ACC112 (cell line): ENCODE results near the gene PLB1.

Experiments
- H2AFZ ChIP-seq: fragments of 200-600 bp; sonication (generic); one replicate; pipeline ENCODE4 v1.6.0; 2017; ENCODE audit warnings: antibody characterized with exemption, low read length; ENCODE audit not compliant: unreplicated experiment
- H3K27ac ChIP-seq: fragments of 200-600 bp; sonication (generic); 2 replicates; pipeline ENCODE4 v1.5.1; 2014; ENCODE audit warnings: low read depth, mild to moderate bottlenecking, antibody characterized with exemption, low read length, moderate library complexity
- H3K27me3 ChIP-seq: fragments of 200-600 bp; sonication (generic); 2 replicates; pipeline ENCODE4 v1.6.1; 2014; ENCODE audit warnings: mild to moderate bottlenecking, antibody characterized with exemption, low read length, moderate library complexity, mixed read lengths; ENCODE audit not compliant: insufficient read depth
- H3K36me3 ChIP-seq: fragments of 200-600 bp; sonication (generic); 2 replicates; pipeline ENCODE4 v1.6.1; 2016; ENCODE audit warnings: mild to moderate bottlenecking, antibody characterized with exemption, low read length, moderate library complexity, mixed read lengths; ENCODE audit not compliant: insufficient read depth
- H3K4me1 ChIP-seq: fragments of 200-600 bp; sonication (generic); one replicate; pipeline ENCODE4 v1.6.1; 2016; ENCODE audit warnings: low read length, mixed read lengths; ENCODE audit not compliant: insufficient read depth, unreplicated experiment, control insufficient read depth
- H3K4me3 ChIP-seq: fragments of 200-600 bp; sonication (generic); 2 replicates; pipeline ENCODE4 v1.5.1; 2014; ENCODE audit warnings: mild to moderate bottlenecking, low read depth, low read length
- H3K79me2 ChIP-seq: fragments of 200-600 bp; sonication (generic); one replicate; pipeline ENCODE4 v1.6.0; 2016; ENCODE audit warnings: low read length; ENCODE audit not compliant: control insufficient read depth, unreplicated experiment, insufficient read depth

Gene PLB1

GRCh38 chr2:28565720-28566295 is 69.9 kb downstream of the PLB1 start:
- Histone ChIP-seq H3K4me1 (peaks cover 16% of the 10 kb centered on the region), H3K4me3 (peak overlapping the region; percentile 85), H3K27ac (no peak overlapping the region), H3K79me2 (no peaks in the 10 kb centered on the region), H3K36me3 (no peaks in the 10 kb centered on the region), H3K27me3 (no peaks in the 10 kb centered on the region), H2AFZ (peak overlapping the region; percentile 78)

- no peak overlapping the region for H3K27ac ChIP-seq
- H3K4me1 ChIP-seq: peaks cover 16% of the 10 kb centered on the region
- H3K27me3 ChIP-seq: no peaks in the 10 kb centered on the region
- peak overlapping the region; percentile 85 for H3K4me3 ChIP-seq
- peak overlapping the region; percentile 92 for H2AFZ ChIP-seq
- no peaks in the 10 kb centered on the region for H3K36me3 ChIP-seq
- no peaks in the 10 kb centered on the region for H3K79me2 ChIP-seq
These were observed 70.7 kb downstream of the PLB1 start for GRCh38 chr2:28566521-28567041.

- Histone ChIP-seq H3K27ac (no peak overlapping the region; the same call in 1 of the 2 replicates), H3K4me1 (peaks cover 16% of the 10 kb centered on the region), H3K36me3 (no peaks in the 10 kb centered on the region), H3K79me2 (no peaks in the 10 kb centered on the region), H3K4me3 (peak overlapping the region; percentile 85), H3K27me3 (no peaks in the 10 kb centered on the region), H2AFZ (peak overlapping the region; percentile 92)
These were observed 71.2 kb downstream of the PLB1 start for GRCh38 chr2:28567061-28567471.

- no peak overlapping the region for H2AFZ ChIP-seq
- no peak overlapping the region for H3K27ac ChIP-seq
- H3K27me3 ChIP-seq: no peaks in the 10 kb centered on the region
- H3K4me3 ChIP-seq: no peak overlapping the region
- no peaks in the 10 kb centered on the region for H3K79me2 ChIP-seq
- H3K4me1 ChIP-seq: peaks cover 16% of the 10 kb centered on the region
- H3K36me3 ChIP-seq: no peaks in the 10 kb centered on the region
These were observed 72.2 kb downstream of the PLB1 start for GRCh38 chr2:28568036-28568435.

- no peak overlapping the region for H2AFZ ChIP-seq
- H3K79me2 ChIP-seq: no peaks in the 10 kb centered on the region
- H3K4me3 ChIP-seq: no peak overlapping the region
- no peaks in the 10 kb centered on the region for H3K27me3 ChIP-seq
- peaks cover 16% of the 10 kb centered on the region for H3K4me1 ChIP-seq
- no peaks in the 10 kb centered on the region for H3K36me3 ChIP-seq
- no peak overlapping the region for H3K27ac ChIP-seq
These were observed 72.7 kb downstream of the PLB1 start for GRCh38 chr2:28568533-28568932.

- Histone ChIP-seq H3K79me2 (no peaks in the 10 kb centered on the region), H3K27me3 (no peaks in the 10 kb centered on the region), H3K4me1 (peaks cover 16% of the 10 kb centered on the region), H2AFZ (no peak overlapping the region), H3K4me3 (no peak overlapping the region), H3K36me3 (no peaks in the 10 kb centered on the region), H3K27ac (no peak overlapping the region)
These were observed 74.6 kb downstream of the PLB1 start for GRCh38 chr2:28570431-28570830.

GRCh38 chr2:28576714-28577113 is 80.9 kb downstream of the PLB1 start:
- no peak overlapping the region for H3K4me3 ChIP-seq
- no peaks in the 10 kb centered on the region for H3K36me3 ChIP-seq
- H2AFZ ChIP-seq: no peak overlapping the region
- H3K4me1 ChIP-seq: no peaks in the 10 kb centered on the region
- H3K27ac ChIP-seq: no peak overlapping the region
- no peaks in the 10 kb centered on the region for H3K27me3 ChIP-seq
- no peaks in the 10 kb centered on the region for H3K79me2 ChIP-seq

- H2AFZ ChIP-seq: no peak overlapping the region
These were observed 82.2 kb downstream of the PLB1 start for GRCh38 chr2:28577791-28578680.

GRCh38 chr2:28578774-28579173 is 82.9 kb downstream of the PLB1 start:
- H3K27me3 ChIP-seq: no peaks in the 10 kb centered on the region
- H3K4me1 ChIP-seq: peaks cover 11% of the 10 kb centered on the region
- H3K36me3 ChIP-seq: no peaks in the 10 kb centered on the region
- H3K27ac ChIP-seq: no peak overlapping the region
- no peak overlapping the region for H2AFZ ChIP-seq
- H3K4me3 ChIP-seq: no peak overlapping the region
- no peaks in the 10 kb centered on the region for H3K79me2 ChIP-seq

More at GRCh38 chr2:28577791-28578680, 82.2 kb downstream of the PLB1 start:
- Histone ChIP-seq H3K36me3 (no peaks in the 10 kb centered on the region), H3K4me1 (peaks cover 4% of the 10 kb centered on the region), H3K4me3 (no peak overlapping the region), H3K27ac (no peak overlapping the region), H3K79me2 (no peaks in the 10 kb centered on the region), H3K27me3 (no peaks in the 10 kb centered on the region)

- H3K4me1 ChIP-seq: peaks cover 16% of the 10 kb centered on the region
- no peaks in the 10 kb centered on the region for H3K27me3 ChIP-seq
- no peak overlapping the region for H2AFZ ChIP-seq
- no peak overlapping the region for H3K4me3 ChIP-seq
- H3K36me3 ChIP-seq: no peaks in the 10 kb centered on the region
- no peak overlapping the region for H3K27ac ChIP-seq
- H3K79me2 ChIP-seq: no peaks in the 10 kb centered on the region
These were observed 83.7 kb downstream of the PLB1 start for GRCh38 chr2:28579606-28580005.
